ENCODE data around the gene KRTDAP. TPM values are rescaled to one million over a fixed set of nuclear protein-coding genes. Genes with fewer than 3 reads are reported as not detected.

KRTDAP gene
- total RNA-seq, 2 donors from 2014 or later, result not detected

- no peak for TF ChIP-seq CTCF (IDR thresholded peaks at IDR 0.05)
- Histone ChIP-seq H3K9ac (ENCODE audit: low read depth in 2 of 2, low read length in 2 of 2) (no peak overlapping the region), H3K27me3 (no peaks in the 10 kb centered on the region)
Observed at GRCh38 chr19:35508129-35508528, 17.9 kb upstream of the KRTDAP start.

GRCh38 chr19:35507561-35507960 is 17.3 kb upstream of the KRTDAP start:
- DNase-seq, result no peak
- Histone ChIP-seq H3K9me3 (no peaks in the 10 kb centered on the region), H3K27me3 (no peaks in the 10 kb centered on the region), H3K4me1 (no peaks in the 10 kb centered on the region), H3K9ac (ENCODE audit: low read depth in 2 of 2, low read length in 2 of 2) (no peak overlapping the region), H3K36me3 (no peaks in the 10 kb centered on the region), H3K27ac (no peak overlapping the region), H3K4me3 (no peak overlapping the region)
- intact Hi-C loops (cut with DNase I), result no loop called here
- TF ChIP-seq CTCF (IDR thresholded peaks at IDR 0.05), result no peak

More at GRCh38 chr19:35508129-35508528, 17.9 kb upstream of the KRTDAP start:
- H3K4me3 ChIP-seq, result no peak overlapping the region
- no peak for DNase-seq
- no peaks in the 10 kb centered on the region for H3K4me1 ChIP-seq
- no peaks in the 10 kb centered on the region for H3K9me3 ChIP-seq
- intact Hi-C loops (cut with DNase I), result no loop called here
- H3K36me3 ChIP-seq, result no peaks in the 10 kb centered on the region
- no peak overlapping the region for H3K27ac ChIP-seq

- Histone ChIP-seq H3K9ac (ENCODE audit: low read depth in 2 of 2, low read length in 2 of 2) (no peak overlapping the region), H3K27ac (no peak overlapping the region), H3K9me3 (no peaks in the 10 kb centered on the region), H3K4me3 (no peak overlapping the region), H3K36me3 (no peaks in the 10 kb centered on the region), H3K27me3 (no peaks in the 10 kb centered on the region), H3K4me1 (no peaks in the 10 kb centered on the region)
- intact Hi-C loops (cut with DNase I), result no loop called here
- no peak for TF ChIP-seq CTCF (IDR thresholded peaks at IDR 0.05)
- no peak for DNase-seq
Observed at GRCh38 chr19:35506011-35506410, 15.7 kb upstream of the KRTDAP start.

- Histone ChIP-seq H3K9ac (ENCODE audit: low read depth in 2 of 2, low read length in 2 of 2) (no peak overlapping the region), H3K27ac (no peak overlapping the region), H3K27me3 (no peaks in the 10 kb centered on the region), H3K4me1 (no peaks in the 10 kb centered on the region), H3K9me3 (no peaks in the 10 kb centered on the region), H3K36me3 (no peaks in the 10 kb centered on the region), H3K4me3 (no peak overlapping the region)
- TF ChIP-seq CTCF (IDR thresholded peaks at IDR 0.05), result no peak
- no peak for DNase-seq
- intact Hi-C loops (cut with DNase I), result no loop called here
Observed at GRCh38 chr19:35502751-35503150, 12.5 kb upstream of the KRTDAP start.

GRCh38 chr19:35501684-35502083 is 11.4 kb upstream of the KRTDAP start:
- no peak overlapping the region for H3K9ac ChIP-seq (ENCODE audit: low read depth in 2 of 2, low read length in 2 of 2)
- no peaks in the 10 kb centered on the region for H3K36me3 ChIP-seq
- no peaks in the 10 kb centered on the region for H3K27me3 ChIP-seq
- H3K9me3 ChIP-seq, result no peaks in the 10 kb centered on the region
- no peak for DNase-seq
- H3K27ac ChIP-seq, result no peak overlapping the region
- no peaks in the 10 kb centered on the region for H3K4me1 ChIP-seq
- intact Hi-C loops (cut with DNase I), result no loop called here
- TF ChIP-seq CTCF (IDR thresholded peaks at IDR 0.05), result no peak
- H3K4me3 ChIP-seq, result no peak overlapping the region

GRCh38 chr19:35500611-35501010 is 10.3 kb upstream of the KRTDAP start:
- intact Hi-C loops (cut with DNase I), result no loop called here
- no peak for TF ChIP-seq CTCF (IDR thresholded peaks at IDR 0.05)

More at GRCh38 chr19:35500611-35501010, 10.3 kb upstream of the KRTDAP start:
- no peak for DNase-seq
- H3K27ac ChIP-seq, result no peak overlapping the region
- no peaks in the 10 kb centered on the region for H3K36me3 ChIP-seq
- H3K9me3 ChIP-seq, result no peaks in the 10 kb centered on the region
- H3K4me3 ChIP-seq, result no peak overlapping the region
- no peaks in the 10 kb centered on the region for H3K27me3 ChIP-seq
- H3K4me1 ChIP-seq, result no peaks in the 10 kb centered on the region
- H3K9ac ChIP-seq (ENCODE audit: low read depth in 2 of 2, low read length in 2 of 2), result no peak overlapping the region

Data from colonic mucosa (tissue), 4 donors.